Measurements from ENCODE around the gene FHIT. TPM values are rescaled to one million over a fixed set of nuclear protein-coding genes. Genes with fewer than 3 reads are reported as not detected.

The FHIT gene
- total and polyA plus RNA-seq, 10 of the 15 experiments (the other 5 are each of a cell fraction or from before 2014, with no cell fraction given), result 4.2 to 14.9 (median 9.4) TPM

DNA sequence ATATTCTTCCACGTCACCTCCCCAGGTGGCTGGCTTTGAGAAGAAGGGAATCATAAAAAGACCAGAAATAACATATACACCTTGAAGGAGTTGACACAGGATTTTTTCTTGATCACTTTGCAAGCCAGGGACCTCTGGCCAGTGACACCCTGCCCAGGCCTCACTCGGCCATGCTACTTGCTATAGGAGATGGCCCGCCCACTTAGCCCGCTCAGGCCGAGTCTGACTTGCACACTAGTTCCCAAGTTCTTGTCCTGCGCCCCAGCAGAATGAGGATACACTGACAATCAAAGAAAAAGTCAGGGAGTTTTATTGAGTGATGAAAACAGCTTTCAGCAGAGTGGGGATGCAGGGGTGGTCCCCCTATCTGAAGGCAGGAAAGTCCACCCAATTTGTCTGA lies 1155.3 kb downstream of the FHIT start:
- Histone ChIP-seq H3K79me2 (ENCODE audit: control insufficient read depth, insufficient read depth, low read length) (no peaks in the 10 kb centered on the region), H3K4me2 (ENCODE audit: control insufficient read depth, insufficient read depth) (no peak overlapping the region), H3K9ac (ENCODE audit: control insufficient read depth, insufficient read depth, low read length) (no peak overlapping the region), H3K36me3 (ENCODE audit: control insufficient read depth in 2 of 2, insufficient read depth in 2 of 2, low read length in 1 of 2) (no peaks in the 10 kb centered on the region), H3K4me3 (no peak overlapping the region), H3K9me3 (replicated peaks; ENCODE audit: control insufficient read depth, insufficient read depth, low read length) (no peaks in the 10 kb centered on the region), H3K27me3 (replicated peaks in 1 of 2; ENCODE audit: control insufficient read depth in 2 of 2, insufficient read depth in 2 of 2, low read length in 1 of 2) (no peaks in the 10 kb centered on the region), H3K4me1 (ENCODE audit: control insufficient read depth, insufficient read depth, low read length) (no peaks in the 10 kb centered on the region), H4K20me1 (ENCODE audit: control insufficient read depth, insufficient read depth) (no peaks in the 10 kb centered on the region), H2AFZ (ENCODE audit: control insufficient read depth, low read depth, low read length) (no peak overlapping the region), H3K27ac (ENCODE audit: control insufficient read depth, insufficient read depth) (no peak overlapping the region)
- POLR2A ChIA-PET, result no interaction called here
- TF ChIP-seq, protein P1, sequence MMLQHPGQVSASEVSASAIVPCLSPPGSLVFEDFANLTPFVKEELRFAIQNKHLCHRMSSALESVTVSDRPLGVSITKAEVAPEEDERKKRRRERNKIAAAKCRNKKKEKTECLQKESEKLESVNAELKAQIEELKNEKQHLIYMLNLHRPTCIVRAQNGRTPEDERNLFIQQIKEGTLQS (IDR thresholded peaks at IDR 0.05; ENCODE audit: borderline replicate concordance, extremely low read depth, low read depth, low read length), result no peak
- RAD21 ChIA-PET (ENCODE audit: unreplicated experiment), result no interaction called here
- no TSS peak for BruUV-seq (replicated peaks)
- WGBS (ENCODE audit: insufficient coverage, insufficient replicate concordance, low lambda C conversion rate, missing lambda C conversion rate), result 37% methylated on average over 6 of the region's 6 CpGs
- SMC1A ChIA-PET (ENCODE audit: uncharacterized antibody, unreplicated experiment), result no interaction called here
- no peak for ATAC-seq
- intact Hi-C loops (cut with micrococcal nuclease; ENCODE audit: unreplicated experiment) (no loop called here), in situ Hi-C loops (cut with MboI) (no loop called here)
- DNase-seq (ENCODE audit: low read depth, low spot score), result no peak
- CTCF ChIA-PET, result no interaction called here
- no peak for FAIRE-seq

GRCh38 chr3:60095516-60095915 lies 1155.7 kb downstream of the FHIT start:
- RAD21 ChIA-PET (ENCODE audit: unreplicated experiment), result no interaction called here
- BruUV-seq (replicated peaks), result no TSS peak
- H3K36me3 ChIP-seq (ENCODE audit: control insufficient read depth in 2 of 2, insufficient read depth in 2 of 2, low read length in 1 of 2), result no peaks in the 10 kb centered on the region
- DNase-seq (ENCODE audit: low read depth, low spot score) (no peak), ATAC-seq (no peak), FAIRE-seq (no peak)
- no peaks in the 10 kb centered on the region for H3K9me3 ChIP-seq (replicated peaks; ENCODE audit: control insufficient read depth, insufficient read depth, low read length)
- intact Hi-C loops (cut with micrococcal nuclease; ENCODE audit: unreplicated experiment), result no loop called here
- H3K4me3 ChIP-seq, result no peak overlapping the region
- 26% methylated on average over 4 of the region's 4 CpGs for WGBS (ENCODE audit: insufficient coverage, insufficient replicate concordance, low lambda C conversion rate, missing lambda C conversion rate)
- no peak overlapping the region for H3K4me2 ChIP-seq (ENCODE audit: control insufficient read depth, insufficient read depth)
- CTCF ChIA-PET, result no interaction called here
- no peaks in the 10 kb centered on the region for H3K79me2 ChIP-seq (ENCODE audit: control insufficient read depth, insufficient read depth, low read length)
- SMC1A ChIA-PET (ENCODE audit: uncharacterized antibody, unreplicated experiment), result interaction anchor here (1.0 kb wide), 1 partner anchor 47 kb away, joined by 3 read pairs; no protein-coding TSS in a partner anchor
- no peak overlapping the region for H3K27ac ChIP-seq (ENCODE audit: control insufficient read depth, insufficient read depth)
- H2AFZ ChIP-seq (ENCODE audit: control insufficient read depth, low read depth, low read length), result no peak overlapping the region
- no peaks in the 10 kb centered on the region for H4K20me1 ChIP-seq (ENCODE audit: control insufficient read depth, insufficient read depth)
- no peaks in the 10 kb centered on the region for H3K4me1 ChIP-seq (ENCODE audit: control insufficient read depth, insufficient read depth, low read length)
- in situ Hi-C loops (cut with MboI), result no loop called here
- TF ChIP-seq, protein P2, sequence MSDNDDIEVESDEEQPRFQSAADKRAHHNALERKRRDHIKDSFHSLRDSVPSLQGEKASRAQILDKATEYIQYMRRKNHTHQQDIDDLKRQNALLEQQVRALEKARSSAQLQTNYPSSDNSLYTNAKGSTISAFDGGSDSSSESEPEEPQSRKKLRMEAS (IDR thresholded peaks at IDR 0.05; ENCODE audit: low read depth, low read length), result no peak
- TF ChIP-seq MEF2B (IDR thresholded peaks at IDR 0.05; ENCODE audit: partially characterized antibody, poor library complexity, severe bottlenecking) (no peak), MXI1 (IDR thresholded peaks at IDR 0.05; ENCODE audit: low read depth, low read length) (no peak), TBL1XR1 (IDR thresholded peaks at IDR 0.05; ENCODE audit: low read depth, low read length) (no peak), GABPA (IDR thresholded peaks at IDR 0.05; ENCODE audit: low read depth) (no peak), FOXK2 (IDR thresholded peaks at IDR 0.05) (no peak), POLR2AphosphoS5 (IDR thresholded peaks at IDR 0.05; ENCODE audit: low read length) (no peak), PBX3 (IDR thresholded peaks at IDR 0.05; ENCODE audit: insufficient replicate concordance, low read depth, low read length) (no peak), CREB1 (IDR thresholded peaks at IDR 0.05; ENCODE audit: low read depth) (no peak), MYB (IDR thresholded peaks at IDR 0.05; ENCODE audit: borderline replicate concordance, low read depth, low read length) (no peak), NBN (IDR thresholded peaks at IDR 0.05) (no peak)
- TF ChIP-seq, protein P3, sequence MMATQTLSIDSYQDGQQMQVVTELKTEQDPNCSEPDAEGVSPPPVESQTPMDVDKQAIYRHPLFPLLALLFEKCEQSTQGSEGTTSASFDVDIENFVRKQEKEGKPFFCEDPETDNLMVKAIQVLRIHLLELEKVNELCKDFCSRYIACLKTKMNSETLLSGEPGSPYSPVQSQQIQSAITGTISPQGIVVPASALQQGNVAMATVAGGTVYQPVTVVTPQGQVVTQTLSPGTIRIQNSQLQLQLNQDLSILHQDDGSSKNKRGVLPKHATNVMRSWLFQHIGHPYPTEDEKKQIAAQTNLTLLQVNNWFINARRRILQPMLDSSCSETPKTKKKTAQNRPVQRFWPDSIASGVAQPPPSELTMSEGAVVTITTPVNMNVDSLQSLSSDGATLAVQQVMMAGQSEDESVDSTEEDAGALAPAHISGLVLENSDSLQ (IDR thresholded peaks at IDR 0.05), result no peak
- POLR2A ChIA-PET, result no interaction called here
- no peaks in the 10 kb centered on the region for H3K27me3 ChIP-seq (replicated peaks in 1 of 2; ENCODE audit: control insufficient read depth in 2 of 2, insufficient read depth in 2 of 2, low read length in 1 of 2)
- H3K9ac ChIP-seq (ENCODE audit: control insufficient read depth, insufficient read depth, low read length), result no peak overlapping the region
